PC-3 (cell line): ENCODE data around the gene COL8A1. TPM values are rescaled to one million over a fixed set of nuclear protein-coding genes. Genes with fewer than 3 reads are reported as not detected.

Source experiments
- ATAC-seq: fragments of 200-7000 bp; cut with Tn5 transposase; 2 replicates; pipeline ENCODE4 v1.9.1; 2020; ENCODE audit warnings: mild to moderate bottlenecking, moderate library complexity
- BruUV-seq: library from RNA; stranded (reverse); fragments of 400-500 nt; replicated peaks from 2 replicates; lab custom pipeline; 2021; lab: Mats Ljungman, UMichigan
- CTCF ChIA-PET: fragments of 300-600 bp; sonication (Branson Sonifier 250); formaldehyde crosslinking; loops from one replicate; lab custom pipeline; 2022; ENCODE audit warnings: antibody characterized with exemption; lab: Charles Lee
- POLR2A ChIA-PET: fragments of 300-600 bp; sonication (Branson Sonifier 250); formaldehyde crosslinking; loops from one replicate; lab custom pipeline; 2022; ENCODE audit warnings: antibody characterized with exemption; ENCODE audit not compliant: unreplicated experiment; lab: Charles Lee
- DNase-seq: peaks from one replicate; pipeline ENCODE4 v3.0.0-alpha.2; 2015
- H2AFZ ChIP-seq: fragments of 300-600 bp; sonication (generic); 2 replicates; pipeline ENCODE4 v1.6.0; 2016; ENCODE audit warnings: antibody characterized with exemption, low read length
- H3F3A ChIP-seq: fragments of 300-600 bp; sonication (generic); one replicate; pipeline ENCODE4 v1.6.0; 2017; ENCODE audit warnings: antibody characterized with exemption, low read length, control low read depth, mild to moderate bottlenecking; ENCODE audit not compliant: unreplicated experiment
- H3K27ac ChIP-seq: fragments of 300-600 bp; sonication (generic); 2 replicates; pipeline ENCODE4 v1.5.1; 2016; ENCODE audit warnings: mild to moderate bottlenecking, low read length
- H3K27me3 ChIP-seq: fragments of 300-600 bp; sonication (generic); 2 replicates; pipeline ENCODE4 v1.6.1; 2016; ENCODE audit warnings: low read length, mixed read lengths
- H3K36me3 ChIP-seq: fragments of 300-600 bp; sonication (generic); 2 replicates; pipeline ENCODE4 v1.6.1; 2016; ENCODE audit warnings: low read depth, mixed run types, low read length, mixed read lengths
- H3K4me1 ChIP-seq: fragments of 300-600 bp; sonication (generic); 2 replicates; pipeline ENCODE4 v1.5.1; 2016; ENCODE audit warnings: low read length; ENCODE audit not compliant: insufficient read depth
- H3K4me2 ChIP-seq: fragments of 300-600 bp; sonication (generic); 2 replicates; pipeline ENCODE4 v1.6.0; 2016; ENCODE audit warnings: low read length
- H3K4me3 ChIP-seq: fragments of 300-600 bp; sonication (generic); 2 replicates; pipeline ENCODE4 v1.5.1; 2016; ENCODE audit warnings: mild to moderate bottlenecking, low read length, mixed read lengths
- H3K79me2 ChIP-seq: fragments of 300-600 bp; sonication (generic); 2 replicates; pipeline ENCODE4 v1.6.1; 2017; ENCODE audit warnings: low read length, mixed read lengths
- H3K9ac ChIP-seq: fragments of 300-600 bp; sonication (generic); 2 replicates; pipeline ENCODE4 v1.6.0; 2016; ENCODE audit warnings: mild to moderate bottlenecking, low read length
- H3K9me2 ChIP-seq: fragments of 300-600 bp; sonication (generic); replicated peaks from 2 replicates; pipeline ENCODE4 v1.6.1; 2016; ENCODE audit warnings: mixed run types, low read length, mixed read lengths
- H3K9me3 ChIP-seq: fragments of 300-600 bp; sonication (generic); 2 replicates; pipeline ENCODE4 v1.6.1; 2016; ENCODE audit warnings: low read length, mixed read lengths
- H4K20me1 ChIP-seq: fragments of 300-600 bp; sonication (generic); 2 replicates; pipeline ENCODE4 v1.6.1; 2016; ENCODE audit warnings: low read length, mixed read lengths
- EZH2 ChIP-seq: fragments of 300-600 bp; sonication (generic); IDR thresholded peaks from one replicate; pipeline ENCODE4 v1.6.1; 2017; ENCODE audit warnings: antibody characterized with exemption, mild to moderate bottlenecking, low read length; ENCODE audit not compliant: unreplicated experiment
- EZH2phosphoT487 ChIP-seq: fragments of 300-600 bp; sonication (generic); IDR thresholded peaks from 2 replicates; pipeline ENCODE4 v1.6.1; 2018; ENCODE audit warnings: mild to moderate bottlenecking, antibody characterized with exemption, low read length, borderline replicate concordance
- intact Hi-C: fragments of 100-400 bp; cut with micrococcal nuclease; formaldehyde crosslinking; loops from 2 replicates; pipeline ENCODE4 v1.9.0; 2023
- total RNA-seq: library from RNA; depleted of rRNA; stranded (reverse); fragments of >200 nt; gene quantifications from 2 replicates; pipeline ENCODE4 v1.2.3, GENCODE V29; 2014
- TF ChIP-seq, protein P1 (sequence below): fragments of 300-600 bp; sonication (generic); conservative IDR thresholded peaks from 2 replicates; pipeline ENCODE4 v1.5.1; 2017; ENCODE audit warnings: antibody characterized with exemption, low read depth, mild to moderate bottlenecking, low read length

The COL8A1 gene
- total RNA-seq, 1 experiment from 2014 or later = 2.4 TPM

DNA sequence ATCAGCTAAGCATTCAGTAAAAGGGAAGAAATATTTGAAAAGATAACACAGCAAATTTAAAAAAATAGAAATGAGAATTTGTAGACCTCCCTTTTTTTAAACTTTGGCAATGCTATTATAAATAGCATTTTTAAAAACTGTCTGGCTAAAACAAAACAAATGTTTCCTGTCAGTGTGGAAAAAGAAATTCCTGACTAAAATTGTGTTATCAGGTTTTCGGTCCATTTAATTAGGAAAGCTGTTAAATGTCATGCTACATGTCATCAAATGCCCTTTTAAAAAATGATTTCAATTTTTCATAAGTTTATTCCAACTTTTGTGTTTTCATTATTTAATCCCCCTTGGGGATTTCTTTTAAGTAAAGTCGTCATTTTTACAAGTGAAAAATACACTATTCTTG, 29.6 kb downstream of the COL8A1 start:
- intact Hi-C loops = no loop called here
- no peak for DNase-seq
- Histone ChIP-seq H3K36me3 (no peaks in the 10 kb centered on the region), H3K4me3 (no peak overlapping the region), H3K9me2 (no peaks in the 10 kb centered on the region), H3K27ac (no peak overlapping the region), H3K9ac (no peak overlapping the region), H4K20me1 (no peaks in the 10 kb centered on the region), H2AFZ (no peak overlapping the region), H3K27me3 (no peaks in the 10 kb centered on the region), H3K79me2 (no peaks in the 10 kb centered on the region), H3K4me2 (no peak overlapping the region), H3F3A (peaks cover 6% of the 10 kb centered on the region), H3K9me3 (no peaks in the 10 kb centered on the region), H3K4me1 (peaks cover 41% of the 10 kb centered on the region)
- ChIA-PET POLR2A (no interaction called here), CTCF (no interaction called here)
- no TSS peak for BruUV-seq
- ATAC-seq = no peak
- TF ChIP-seq EZH2 = no peak
- TF ChIP-seq EZH2phosphoT487 = no peak
- TF ChIP-seq, protein P1, sequence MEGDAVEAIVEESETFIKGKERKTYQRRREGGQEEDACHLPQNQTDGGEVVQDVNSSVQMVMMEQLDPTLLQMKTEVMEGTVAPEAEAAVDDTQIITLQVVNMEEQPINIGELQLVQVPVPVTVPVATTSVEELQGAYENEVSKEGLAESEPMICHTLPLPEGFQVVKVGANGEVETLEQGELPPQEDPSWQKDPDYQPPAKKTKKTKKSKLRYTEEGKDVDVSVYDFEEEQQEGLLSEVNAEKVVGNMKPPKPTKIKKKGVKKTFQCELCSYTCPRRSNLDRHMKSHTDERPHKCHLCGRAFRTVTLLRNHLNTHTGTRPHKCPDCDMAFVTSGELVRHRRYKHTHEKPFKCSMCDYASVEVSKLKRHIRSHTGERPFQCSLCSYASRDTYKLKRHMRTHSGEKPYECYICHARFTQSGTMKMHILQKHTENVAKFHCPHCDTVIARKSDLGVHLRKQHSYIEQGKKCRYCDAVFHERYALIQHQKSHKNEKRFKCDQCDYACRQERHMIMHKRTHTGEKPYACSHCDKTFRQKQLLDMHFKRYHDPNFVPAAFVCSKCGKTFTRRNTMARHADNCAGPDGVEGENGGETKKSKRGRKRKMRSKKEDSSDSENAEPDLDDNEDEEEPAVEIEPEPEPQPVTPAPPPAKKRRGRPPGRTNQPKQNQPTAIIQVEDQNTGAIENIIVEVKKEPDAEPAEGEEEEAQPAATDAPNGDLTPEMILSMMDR = no peak

DNA sequence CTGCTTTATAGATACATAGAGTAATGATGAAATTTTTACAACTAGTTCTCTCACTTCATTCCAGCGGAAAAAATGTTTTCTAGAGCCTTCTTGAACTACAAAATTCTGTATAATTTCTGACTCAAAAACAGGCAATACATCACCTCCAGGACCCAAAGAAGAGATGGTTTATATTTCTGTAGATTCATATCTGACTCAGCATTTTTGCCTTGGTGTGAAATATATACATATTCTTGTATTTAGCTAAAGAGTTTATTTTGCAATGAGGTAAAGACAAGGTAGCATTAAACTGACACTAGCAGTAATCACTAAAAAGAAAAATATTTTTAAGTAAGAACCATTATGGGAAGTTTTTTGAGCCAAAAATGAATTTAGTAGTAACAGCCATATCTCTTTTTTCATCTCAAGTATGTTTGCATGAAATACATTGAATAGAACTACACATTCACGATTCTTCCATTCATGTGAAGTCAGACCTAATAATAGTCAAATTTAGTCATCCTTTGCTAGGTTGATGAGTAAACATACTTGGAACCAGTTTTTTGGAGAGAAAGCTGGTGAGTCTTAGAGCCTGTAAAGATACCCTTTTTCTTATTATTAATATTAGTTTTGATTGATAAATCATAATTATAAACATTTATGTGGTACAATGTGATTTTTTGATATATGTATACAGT, 31.6 kb downstream of the COL8A1 start:
- BruUV-seq = no TSS peak
- Histone ChIP-seq H3K9me2 (no peaks in the 10 kb centered on the region), H3F3A (no peaks in the 10 kb centered on the region), H3K79me2 (no peaks in the 10 kb centered on the region), H3K4me3 (no peak overlapping the region), H3K9ac (no peak overlapping the region), H3K9me3 (no peaks in the 10 kb centered on the region), H3K27me3 (no peaks in the 10 kb centered on the region), H4K20me1 (no peaks in the 10 kb centered on the region), H3K4me2 (peak overlapping the region; percentile 45), H3K36me3 (no peaks in the 10 kb centered on the region), H3K4me1 (peaks cover 34% of the 10 kb centered on the region), H3K27ac (peak overlapping the region; percentile 74), H2AFZ (no peak overlapping the region)
- ATAC-seq = peak; percentile 87
- ChIA-PET CTCF (interaction anchor here (0.6 kb wide), 1 partner anchor 169 kb away, joined by 3 read pairs; no protein-coding TSS in a partner anchor), POLR2A (no interaction called here)
- TF ChIP-seq EZH2phosphoT487 (no peak), EZH2 (no peak)
- TF ChIP-seq, protein P1 = no peak
- intact Hi-C loops = no loop called here
- DNase-seq = peak; percentile 79

DNA sequence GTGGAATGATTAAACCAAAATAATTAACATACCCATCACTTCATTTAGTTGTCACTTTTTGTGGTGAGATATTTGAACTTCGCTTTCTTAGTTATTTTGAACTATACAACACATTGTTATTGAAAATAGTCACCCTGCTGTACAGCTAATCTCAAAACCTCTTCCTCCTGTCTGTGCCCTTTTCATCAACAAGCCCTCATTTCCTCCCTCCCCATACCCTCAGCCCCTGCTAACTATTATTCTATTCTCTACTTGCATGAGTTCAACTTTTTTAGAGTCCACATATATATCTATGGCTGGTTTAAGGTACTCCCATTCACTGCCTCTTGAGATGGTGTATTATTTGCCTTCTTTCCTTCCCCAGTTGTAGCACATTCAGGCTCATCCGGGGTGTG, 32.2 kb downstream of the COL8A1 start:
- BruUV-seq = no TSS peak

More for the DNA sequence above, 32.2 kb downstream of the COL8A1 start:
- POLR2A ChIA-PET = no interaction called here
- Histone ChIP-seq H3K79me2 (no peaks in the 10 kb centered on the region), H3K9me2 (no peaks in the 10 kb centered on the region), H3K9me3 (no peaks in the 10 kb centered on the region), H3K4me2 (no peak overlapping the region), H2AFZ (no peak overlapping the region), H4K20me1 (no peaks in the 10 kb centered on the region), H3F3A (no peaks in the 10 kb centered on the region), H3K36me3 (no peaks in the 10 kb centered on the region), H3K9ac (no peak overlapping the region), H3K4me3 (no peak overlapping the region), H3K4me1 (peaks cover 34% of the 10 kb centered on the region), H3K27me3 (no peaks in the 10 kb centered on the region), H3K27ac (peak overlapping the region; percentile 39)
- TF ChIP-seq EZH2phosphoT487 (no peak), EZH2 (no peak)
- TF ChIP-seq, protein P1 = no peak
- no peak for DNase-seq
- CTCF ChIA-PET = no interaction called here
- intact Hi-C loops = no loop called here
- ATAC-seq = no peak
